GM18526 (cell line): Measurements from ENCODE around the gene EEF2.

Experiments used
- POLR2A ChIP-seq: IDR thresholded peaks from 3 replicates; pipeline ENCODE4 v1.6.1; 2011; ENCODE audit not compliant: insufficient read length; ENCODE audit errors: extremely low read depth

The EEF2 gene

GRCh38 chr19:4018775-4019504 lies 33.7 kb upstream of the EEF2 start:
- no peak for TF ChIP-seq POLR2A

- no peak for TF ChIP-seq POLR2A
Observed at GRCh38 chr19:4018140-4018613, 32.9 kb upstream of the EEF2 start.

- no peak for TF ChIP-seq POLR2A
Observed at GRCh38 chr19:4016903-4017638, 31.8 kb upstream of the EEF2 start.

- no peak for TF ChIP-seq POLR2A
Observed at GRCh38 chr19:4016486-4016885, 31.2 kb upstream of the EEF2 start.

GRCh38 chr19:4015705-4016402 lies 30.6 kb upstream of the EEF2 start:
- no peak for TF ChIP-seq POLR2A

- no peak for TF ChIP-seq POLR2A
Observed at GRCh38 chr19:4014541-4015491, 29.6 kb upstream of the EEF2 start.

GRCh38 chr19:4013886-4014540 lies 28.8 kb upstream of the EEF2 start:
- no peak for TF ChIP-seq POLR2A

GRCh38 chr19:4012975-4013634 lies 27.8 kb upstream of the EEF2 start:
- no peak for TF ChIP-seq POLR2A

GRCh38 chr19:4012092-4012974 lies 27.1 kb upstream of the EEF2 start:
- no peak for TF ChIP-seq POLR2A

- no peak for TF ChIP-seq POLR2A
Observed at GRCh38 chr19:4010808-4011110, 25.5 kb upstream of the EEF2 start.

- TF ChIP-seq POLR2A: no peak
Observed at GRCh38 chr19:4009990-4010807, 24.9 kb upstream of the EEF2 start.

GRCh38 chr19:4007836-4008539 lies 22.7 kb upstream of the EEF2 start:
- no peak for TF ChIP-seq POLR2A
